ENCODE measurements around the gene NECAP2.

DNA sequence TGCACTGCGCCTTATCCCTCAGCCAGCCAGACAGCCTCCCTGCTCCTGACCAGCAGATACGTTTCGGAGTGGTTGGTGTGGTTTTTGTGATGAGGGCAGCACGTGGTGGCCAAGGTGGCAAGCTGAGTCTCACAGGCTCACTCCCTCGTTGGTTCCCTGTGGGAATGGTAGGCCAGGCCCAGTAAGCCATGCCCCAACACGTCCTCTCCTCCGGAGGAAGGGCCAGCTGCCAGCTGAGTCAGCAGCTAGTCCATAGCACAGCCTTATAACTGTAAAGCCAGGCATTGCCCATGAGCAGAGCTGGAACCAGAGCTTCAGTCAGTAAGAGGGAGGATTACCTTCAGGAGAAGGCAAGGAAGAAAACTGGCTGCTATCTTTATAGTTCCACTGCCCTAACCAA, 43.9 kb upstream of the NECAP2 start:
- no peak for TF ChIP-seq POLR2AphosphoS5 (IDR thresholded peaks at IDR 0.05; ENCODE audit: low read depth, low read length)
- TF ChIP-seq, protein P1, sequence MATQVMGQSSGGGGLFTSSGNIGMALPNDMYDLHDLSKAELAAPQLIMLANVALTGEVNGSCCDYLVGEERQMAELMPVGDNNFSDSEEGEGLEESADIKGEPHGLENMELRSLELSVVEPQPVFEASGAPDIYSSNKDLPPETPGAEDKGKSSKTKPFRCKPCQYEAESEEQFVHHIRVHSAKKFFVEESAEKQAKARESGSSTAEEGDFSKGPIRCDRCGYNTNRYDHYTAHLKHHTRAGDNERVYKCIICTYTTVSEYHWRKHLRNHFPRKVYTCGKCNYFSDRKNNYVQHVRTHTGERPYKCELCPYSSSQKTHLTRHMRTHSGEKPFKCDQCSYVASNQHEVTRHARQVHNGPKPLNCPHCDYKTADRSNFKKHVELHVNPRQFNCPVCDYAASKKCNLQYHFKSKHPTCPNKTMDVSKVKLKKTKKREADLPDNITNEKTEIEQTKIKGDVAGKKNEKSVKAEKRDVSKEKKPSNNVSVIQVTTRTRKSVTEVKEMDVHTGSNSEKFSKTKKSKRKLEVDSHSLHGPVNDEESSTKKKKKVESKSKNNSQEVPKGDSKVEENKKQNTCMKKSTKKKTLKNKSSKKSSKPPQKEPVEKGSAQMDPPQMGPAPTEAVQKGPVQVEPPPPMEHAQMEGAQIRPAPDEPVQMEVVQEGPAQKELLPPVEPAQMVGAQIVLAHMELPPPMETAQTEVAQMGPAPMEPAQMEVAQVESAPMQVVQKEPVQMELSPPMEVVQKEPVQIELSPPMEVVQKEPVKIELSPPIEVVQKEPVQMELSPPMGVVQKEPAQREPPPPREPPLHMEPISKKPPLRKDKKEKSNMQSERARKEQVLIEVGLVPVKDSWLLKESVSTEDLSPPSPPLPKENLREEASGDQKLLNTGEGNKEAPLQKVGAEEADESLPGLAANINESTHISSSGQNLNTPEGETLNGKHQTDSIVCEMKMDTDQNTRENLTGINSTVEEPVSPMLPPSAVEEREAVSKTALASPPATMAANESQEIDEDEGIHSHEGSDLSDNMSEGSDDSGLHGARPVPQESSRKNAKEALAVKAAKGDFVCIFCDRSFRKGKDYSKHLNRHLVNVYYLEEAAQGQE (IDR thresholded peaks at IDR 0.05; ENCODE audit: insufficient read depth in 1 of 2, low read depth in 2 of 2, low read length in 2 of 2), result no peak
